ENCODE results near the gene RNF6.

Gene RNF6

DNA sequence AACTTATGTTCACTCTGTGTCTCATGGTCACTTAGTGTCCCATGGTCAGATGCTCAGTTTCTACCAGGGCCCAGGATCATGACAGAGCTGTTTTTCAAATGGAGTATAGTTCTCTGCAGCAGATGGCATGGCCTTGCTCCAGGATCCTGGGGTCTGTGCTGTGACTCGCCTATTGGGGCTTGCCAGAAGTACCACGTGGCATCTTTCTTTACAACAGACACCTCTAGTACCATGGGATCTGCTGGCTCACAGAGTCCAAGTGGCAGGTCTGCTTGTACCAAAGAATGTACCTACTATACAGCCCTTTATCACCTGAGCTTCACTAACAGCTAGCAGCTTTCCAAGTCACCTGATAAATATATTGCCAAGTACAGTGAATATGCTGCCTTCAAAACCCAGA is 6.0 kb upstream of the RNF6 start:
- no peaks in the 10 kb centered on the region for H3K36me3 ChIP-seq (ENCODE audit: control insufficient read depth in 1 of 2, insufficient read depth in 2 of 2, low read length in 2 of 2)
- no peaks in the 10 kb centered on the region for H3K9me3 ChIP-seq (ENCODE audit: control insufficient read depth in 1 of 2, low read length in 2 of 2)
- H3K27ac ChIP-seq (ENCODE audit: low read depth, low read length): no peak overlapping the region
- H3K9ac ChIP-seq (ENCODE audit: low read depth in 1 of 2, low read length in 2 of 2): no peak overlapping the region
- H3K4me1 ChIP-seq (ENCODE audit: control insufficient read depth in 1 of 2, insufficient read depth in 2 of 2, low read length in 2 of 2): no peaks in the 10 kb centered on the region
- H3K4me3 ChIP-seq (ENCODE audit: low read depth in 1 of 2, low read length in 2 of 2): no peak overlapping the region
- H3K27me3 ChIP-seq (ENCODE audit: control insufficient read depth in 1 of 2, insufficient read depth in 2 of 2, low read length in 2 of 2): no peaks in the 10 kb centered on the region

DNA sequence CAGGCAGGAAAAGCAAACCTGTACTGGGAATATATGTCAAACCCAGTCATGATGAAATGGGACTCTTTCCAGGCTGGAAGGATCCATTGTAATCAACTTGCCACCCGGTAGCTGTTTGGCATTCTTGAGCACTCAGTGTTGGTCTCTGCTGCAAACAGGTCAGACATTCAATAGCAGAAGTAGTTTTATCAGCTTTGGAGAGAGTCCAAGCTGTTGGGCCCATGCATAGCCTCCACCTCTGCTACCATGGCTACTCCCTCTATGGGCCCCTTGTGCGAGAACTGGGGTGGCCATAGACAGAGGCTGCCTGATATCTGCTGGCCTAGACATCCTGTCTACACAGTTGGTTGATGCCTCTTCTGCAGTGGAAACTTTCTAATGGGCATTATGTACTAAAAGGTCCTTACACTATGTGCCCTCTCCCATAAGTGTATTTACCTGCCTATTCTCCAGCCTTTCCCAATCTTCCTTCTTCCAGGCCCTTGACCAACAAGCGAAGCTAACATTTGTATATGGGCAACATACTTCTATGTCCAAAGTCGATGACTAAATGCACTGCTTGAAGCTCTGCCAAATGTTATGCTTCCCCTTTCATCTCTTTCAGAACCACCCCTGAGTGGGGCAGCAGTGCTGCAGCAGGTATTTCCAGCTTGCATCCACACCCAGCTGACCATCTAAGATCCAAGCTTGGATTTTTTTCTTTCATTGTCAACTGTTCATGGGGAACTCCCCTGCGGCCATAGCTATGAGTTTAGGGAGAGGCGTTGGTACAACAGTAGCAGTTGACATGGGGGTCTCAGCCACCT is 5.3 kb upstream of the RNF6 start:
- Histone ChIP-seq H3K9ac (ENCODE audit: low read depth in 1 of 2, low read length in 2 of 2) (no peak overlapping the region), H3K27me3 (ENCODE audit: control insufficient read depth in 1 of 2, insufficient read depth in 2 of 2, low read length in 2 of 2) (no peaks in the 10 kb centered on the region), H3K4me1 (ENCODE audit: control insufficient read depth in 1 of 2, insufficient read depth in 2 of 2, low read length in 2 of 2) (peaks cover 5 to 6% of the 10 kb centered on the region in 2 donors), H3K9me3 (ENCODE audit: control insufficient read depth in 1 of 2, low read length in 2 of 2) (no peaks in the 10 kb centered on the region), H3K4me3 (ENCODE audit: low read depth in 1 of 2, low read length in 2 of 2) (no peak overlapping the region), H3K27ac (ENCODE audit: low read depth, low read length) (no peak overlapping the region), H3K36me3 (ENCODE audit: control insufficient read depth in 1 of 2, insufficient read depth in 2 of 2, low read length in 2 of 2) (no peaks in the 10 kb centered on the region)

DNA sequence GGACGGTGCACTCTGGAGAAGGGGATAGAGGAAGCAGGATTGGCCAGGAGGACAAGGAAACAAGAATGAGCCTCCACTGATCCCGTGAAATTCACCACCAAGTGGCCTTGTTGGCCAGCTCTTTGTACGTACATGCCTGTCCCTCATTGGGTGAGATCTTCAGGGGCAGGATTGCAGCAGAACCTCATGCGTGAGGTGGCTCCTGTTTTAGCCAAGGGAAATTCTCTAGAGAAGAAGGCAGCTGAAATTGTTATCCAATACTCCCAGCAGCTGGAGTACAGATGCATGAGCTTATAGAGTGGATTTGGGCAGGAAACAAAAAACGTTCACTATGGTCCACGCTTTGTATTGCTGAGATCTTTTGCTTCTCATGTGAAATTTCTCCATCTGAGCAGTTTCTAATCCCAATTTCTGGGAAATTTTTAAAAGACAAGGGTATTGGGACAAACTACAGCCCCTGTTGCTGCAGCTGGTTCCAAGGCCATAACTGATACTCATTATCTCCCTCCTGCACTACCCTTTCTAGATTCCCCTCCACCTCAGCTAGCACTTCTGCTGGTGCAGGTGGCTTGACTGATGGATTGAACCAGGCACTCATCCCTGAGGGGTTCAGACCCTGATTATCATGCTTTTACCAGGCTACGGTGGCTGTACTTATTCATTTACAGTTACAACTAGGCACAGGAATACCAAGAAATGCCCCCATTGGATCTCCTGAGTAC is 3.9 kb upstream of the RNF6 start:
- H3K27ac ChIP-seq (ENCODE audit: low read depth, low read length): no peak overlapping the region
- no peaks in the 10 kb centered on the region for H3K27me3 ChIP-seq (ENCODE audit: control insufficient read depth in 1 of 2, insufficient read depth in 2 of 2, low read length in 2 of 2)
- H3K4me1 ChIP-seq (ENCODE audit: control insufficient read depth in 1 of 2, insufficient read depth in 2 of 2, low read length in 2 of 2): peaks cover 5 to 12% of the 10 kb centered on the region in 2 donors
- H3K9ac ChIP-seq (ENCODE audit: low read depth in 1 of 2, low read length in 2 of 2): no peak overlapping the region
- no peak overlapping the region for H3K4me3 ChIP-seq (ENCODE audit: low read depth in 1 of 2, low read length in 2 of 2)
- H3K36me3 ChIP-seq (ENCODE audit: control insufficient read depth in 1 of 2, insufficient read depth in 2 of 2, low read length in 2 of 2): no peaks in the 10 kb centered on the region
- H3K9me3 ChIP-seq (ENCODE audit: control insufficient read depth in 1 of 2, low read length in 2 of 2): no peaks in the 10 kb centered on the region

DNA sequence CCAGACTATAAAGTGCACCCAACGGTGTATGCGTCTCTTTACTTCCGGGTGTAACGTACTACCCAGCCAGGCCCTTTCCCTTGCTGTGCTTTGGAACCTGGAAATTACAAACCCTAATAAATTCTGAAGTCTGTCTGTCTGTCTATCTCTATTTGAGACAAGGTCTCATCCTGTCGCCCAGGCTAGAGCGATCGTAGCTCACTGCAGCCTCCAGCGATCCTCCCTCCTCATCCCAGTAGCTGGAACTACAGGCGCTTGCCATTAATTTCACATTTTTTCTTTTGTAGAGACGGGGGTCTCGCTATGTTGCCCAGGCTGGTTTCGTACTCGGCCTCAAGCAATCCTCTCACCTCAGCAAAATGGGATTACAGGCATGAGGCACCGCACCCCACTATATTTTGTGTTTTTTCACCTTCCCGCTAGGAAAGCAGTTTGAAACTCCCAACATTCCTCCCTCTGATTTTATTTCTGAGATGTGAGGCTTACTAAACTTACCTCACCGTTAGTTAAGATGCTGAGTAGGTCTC is 469 bp upstream of the RNF6 start:
- Histone ChIP-seq H3K9me3 (ENCODE audit: control insufficient read depth in 1 of 2, low read length in 2 of 2) (no peaks in the 10 kb centered on the region), H3K27me3 (ENCODE audit: control insufficient read depth in 1 of 2, insufficient read depth in 2 of 2, low read length in 2 of 2) (no peaks in the 10 kb centered on the region), H3K4me3 (ENCODE audit: low read depth in 1 of 2, low read length in 2 of 2) (peak overlapping the region; percentile 85 to 95), H3K4me1 (ENCODE audit: control insufficient read depth in 1 of 2, insufficient read depth in 2 of 2, low read length in 2 of 2) (peaks cover 21 to 23% of the 10 kb centered on the region in 2 donors), H3K36me3 (ENCODE audit: control insufficient read depth in 1 of 2, insufficient read depth in 2 of 2, low read length in 2 of 2) (peaks cover 7 to 21% of the 10 kb centered on the region in 2 donors), H3K9ac (ENCODE audit: low read depth in 1 of 2, low read length in 2 of 2) (peak overlapping the region; percentile 88 to 94), H3K27ac (ENCODE audit: low read depth, low read length) (peak overlapping the region; percentile 91)

DNA sequence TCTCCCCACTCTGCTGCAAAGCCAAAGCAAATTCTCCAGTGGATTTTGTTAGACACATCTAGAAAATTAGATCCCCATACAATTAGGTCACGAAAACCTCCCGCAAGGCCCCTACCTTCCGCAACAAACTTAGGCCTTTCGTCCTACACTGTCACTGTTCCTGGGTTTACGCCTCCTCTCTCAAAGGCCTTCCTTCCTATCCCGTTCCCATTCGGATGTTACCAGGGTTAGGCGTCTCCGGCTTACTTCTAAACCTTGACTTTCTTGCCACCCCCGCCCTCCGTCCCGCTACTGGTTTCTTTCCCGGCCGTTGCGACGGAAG is 754 bp downstream of the RNF6 start:
- H3K27me3 ChIP-seq (ENCODE audit: control insufficient read depth in 1 of 2, insufficient read depth in 2 of 2, low read length in 2 of 2): no peaks in the 10 kb centered on the region
- peak overlapping the region; percentile 48 to 94 for H3K9ac ChIP-seq (ENCODE audit: low read depth in 1 of 2, low read length in 2 of 2)
- peaks cover 11 to 32% of the 10 kb centered on the region in 2 donors for H3K36me3 ChIP-seq (ENCODE audit: control insufficient read depth in 1 of 2, insufficient read depth in 2 of 2, low read length in 2 of 2)
- peaks cover 21 to 23% of the 10 kb centered on the region in 2 donors for H3K4me1 ChIP-seq (ENCODE audit: control insufficient read depth in 1 of 2, insufficient read depth in 2 of 2, low read length in 2 of 2)
- no peaks in the 10 kb centered on the region for H3K9me3 ChIP-seq (ENCODE audit: control insufficient read depth in 1 of 2, low read length in 2 of 2)
- H3K4me3 ChIP-seq (ENCODE audit: low read depth in 1 of 2, low read length in 2 of 2): peak overlapping the region; percentile 85 to 95
- peak overlapping the region; percentile 91 for H3K27ac ChIP-seq (ENCODE audit: low read depth, low read length)

DNA sequence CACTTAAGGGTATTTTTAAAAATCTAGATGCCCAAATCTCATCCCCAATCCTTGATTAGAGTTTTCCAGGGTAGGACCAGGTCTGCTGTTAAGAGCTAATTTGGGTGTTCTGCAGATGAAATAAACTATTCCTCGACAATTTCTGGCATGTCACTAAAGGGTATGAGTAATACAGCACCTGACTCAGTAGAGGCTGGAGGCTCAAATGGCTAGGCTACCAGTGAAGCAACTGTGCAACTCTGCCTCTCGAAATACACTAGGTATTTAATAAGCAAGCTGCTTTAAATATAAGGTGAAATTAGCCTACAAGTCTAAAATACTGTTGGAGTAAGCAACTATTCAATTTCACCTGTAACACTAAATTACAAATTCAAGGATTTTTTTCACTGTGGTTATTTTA is 1.5 kb downstream of the RNF6 start:
- Histone ChIP-seq H3K4me1 (ENCODE audit: control insufficient read depth in 1 of 2, insufficient read depth in 2 of 2, low read length in 2 of 2) (peaks cover 21 to 23% of the 10 kb centered on the region in 2 donors), H3K4me3 (ENCODE audit: low read depth in 1 of 2, low read length in 2 of 2) (peak overlapping the region; percentile 85 to 95), H3K36me3 (ENCODE audit: control insufficient read depth in 1 of 2, insufficient read depth in 2 of 2, low read length in 2 of 2) (peaks cover 11 to 40% of the 10 kb centered on the region in 2 donors), H3K27me3 (ENCODE audit: control insufficient read depth in 1 of 2, insufficient read depth in 2 of 2, low read length in 2 of 2) (no peaks in the 10 kb centered on the region), H3K27ac (ENCODE audit: low read depth, low read length) (no peak overlapping the region), H3K9me3 (ENCODE audit: control insufficient read depth in 1 of 2, low read length in 2 of 2) (no peaks in the 10 kb centered on the region), H3K9ac (ENCODE audit: low read depth in 1 of 2, low read length in 2 of 2) (peak overlapping the region in 1 of 2 donors; percentile 94)

DNA sequence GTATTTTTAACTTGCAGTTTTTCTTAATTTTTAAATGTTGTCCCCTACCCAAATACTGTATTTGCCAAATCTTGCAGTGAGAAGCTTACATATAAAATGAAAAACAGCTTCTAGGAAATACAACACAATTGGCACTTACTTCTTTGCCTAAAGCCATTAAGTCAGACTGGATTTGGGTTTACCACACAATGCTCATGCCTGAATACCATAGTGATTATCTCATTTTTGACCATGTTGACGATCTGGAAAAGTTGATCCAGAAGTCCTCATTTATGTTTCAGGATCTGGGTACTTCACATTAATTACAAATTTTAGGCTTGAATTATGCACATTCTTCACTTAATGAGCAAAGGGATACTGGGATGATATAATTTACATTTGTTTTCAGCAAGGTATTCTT is 2.4 kb downstream of the RNF6 start:
- peak overlapping the region in 1 of 2 donors; percentile 4 for H3K9ac ChIP-seq (ENCODE audit: low read depth in 1 of 2, low read length in 2 of 2)
- peak overlapping the region in 1 of 2 donors; percentile 85 for H3K4me3 ChIP-seq (ENCODE audit: low read depth in 1 of 2, low read length in 2 of 2)
- H3K36me3 ChIP-seq (ENCODE audit: control insufficient read depth in 1 of 2, insufficient read depth in 2 of 2, low read length in 2 of 2): peaks cover 18 to 48% of the 10 kb centered on the region in 2 donors
- no peaks in the 10 kb centered on the region for H3K27me3 ChIP-seq (ENCODE audit: control insufficient read depth in 1 of 2, insufficient read depth in 2 of 2, low read length in 2 of 2)
- no peaks in the 10 kb centered on the region for H3K9me3 ChIP-seq (ENCODE audit: control insufficient read depth in 1 of 2, low read length in 2 of 2)
- no peak overlapping the region for H3K27ac ChIP-seq (ENCODE audit: low read depth, low read length)
- peaks cover 21 to 23% of the 10 kb centered on the region in 2 donors for H3K4me1 ChIP-seq (ENCODE audit: control insufficient read depth in 1 of 2, insufficient read depth in 2 of 2, low read length in 2 of 2)

DNA sequence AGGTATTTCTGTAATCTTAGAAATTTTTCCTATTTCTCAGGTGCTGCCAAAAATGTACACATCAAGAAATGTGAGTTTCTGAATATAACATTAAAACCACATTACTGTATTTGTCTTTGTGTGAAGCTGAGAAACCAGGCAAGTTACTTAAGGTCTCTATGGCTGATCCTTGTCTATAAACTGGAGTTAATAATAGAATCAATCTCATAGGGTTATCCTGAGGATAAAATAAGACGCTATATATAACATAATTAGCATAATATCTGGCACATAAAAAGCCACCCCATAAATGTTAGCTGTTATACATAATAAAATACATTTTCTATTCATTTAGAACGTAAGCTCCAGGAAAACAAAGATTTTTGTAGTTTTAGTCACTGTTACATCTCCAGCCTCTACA is 6.1 kb downstream of the RNF6 start:
- Histone ChIP-seq H3K4me3 (ENCODE audit: low read depth in 1 of 2, low read length in 2 of 2) (no peak overlapping the region), H3K9me3 (ENCODE audit: control insufficient read depth in 1 of 2, low read length in 2 of 2) (no peaks in the 10 kb centered on the region), H3K27me3 (ENCODE audit: control insufficient read depth in 1 of 2, insufficient read depth in 2 of 2, low read length in 2 of 2) (no peaks in the 10 kb centered on the region), H3K27ac (ENCODE audit: low read depth, low read length) (no peak overlapping the region), H3K9ac (ENCODE audit: low read depth in 1 of 2, low read length in 2 of 2) (no peak overlapping the region), H3K36me3 (ENCODE audit: control insufficient read depth in 1 of 2, insufficient read depth in 2 of 2, low read length in 2 of 2) (peaks cover 32 to 78% of the 10 kb centered on the region in 2 donors), H3K4me1 (ENCODE audit: control insufficient read depth in 1 of 2, insufficient read depth in 2 of 2, low read length in 2 of 2) (peaks cover 11 to 16% of the 10 kb centered on the region in 2 donors)

DNA sequence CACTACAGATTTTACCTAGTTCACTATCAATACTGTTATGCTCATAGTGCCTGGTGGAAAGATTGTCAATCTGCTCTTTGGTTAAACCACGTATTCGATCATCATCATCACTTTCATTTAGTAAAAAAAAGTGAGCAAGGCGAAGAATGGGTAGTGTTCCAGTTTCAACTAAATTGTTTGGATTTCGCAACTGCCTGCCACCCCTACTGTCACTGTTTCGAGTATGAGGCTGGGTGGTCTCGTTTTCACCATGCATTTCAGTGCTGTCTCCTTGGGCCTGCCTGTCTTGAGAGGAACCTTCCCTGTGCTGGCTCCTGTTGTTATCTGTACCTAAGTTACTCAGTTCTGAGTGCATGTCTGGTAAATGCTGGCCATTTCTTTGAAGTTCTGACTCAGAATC is 8.1 kb downstream of the RNF6 start:
- H3K36me3 ChIP-seq (ENCODE audit: control insufficient read depth in 1 of 2, insufficient read depth in 2 of 2, low read length in 2 of 2): peaks cover 30 to 82% of the 10 kb centered on the region in 2 donors
- H3K4me3 ChIP-seq (ENCODE audit: low read depth in 1 of 2, low read length in 2 of 2): no peak overlapping the region
- no peaks in the 10 kb centered on the region for H3K4me1 ChIP-seq (ENCODE audit: control insufficient read depth in 1 of 2, insufficient read depth in 2 of 2, low read length in 2 of 2)

DNA sequence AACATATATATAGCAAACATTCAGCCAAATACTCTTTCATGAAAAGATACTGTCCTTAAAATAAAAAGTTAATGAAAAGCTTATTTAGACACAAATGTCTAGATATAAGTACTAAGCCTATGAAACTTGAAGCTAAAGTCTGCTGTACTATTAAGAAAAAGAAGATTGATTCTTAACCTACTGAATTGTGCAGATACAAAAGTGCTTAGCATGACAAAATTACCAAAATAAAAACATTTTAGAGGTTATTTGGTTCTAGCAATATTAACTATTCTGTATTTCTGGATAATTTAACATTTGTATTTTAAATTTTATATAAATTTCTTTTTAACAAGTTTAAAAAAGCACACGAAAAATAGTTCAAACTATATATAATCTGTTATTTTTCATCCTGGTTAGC is 8.8 kb downstream of the RNF6 start:
- H3K9ac ChIP-seq (ENCODE audit: low read depth in 1 of 2, low read length in 2 of 2): no peak overlapping the region
- no peak overlapping the region for H3K27ac ChIP-seq (ENCODE audit: low read depth, low read length)
- H3K36me3 ChIP-seq (ENCODE audit: control insufficient read depth in 1 of 2, insufficient read depth in 2 of 2, low read length in 2 of 2): peaks cover 30 to 79% of the 10 kb centered on the region in 2 donors
- H3K4me3 ChIP-seq (ENCODE audit: low read depth in 1 of 2, low read length in 2 of 2): no peak overlapping the region
- no peaks in the 10 kb centered on the region for H3K4me1 ChIP-seq (ENCODE audit: control insufficient read depth in 1 of 2, insufficient read depth in 2 of 2, low read length in 2 of 2)
- H3K27me3 ChIP-seq (ENCODE audit: control insufficient read depth in 1 of 2, insufficient read depth in 2 of 2, low read length in 2 of 2): no peaks in the 10 kb centered on the region
- no peaks in the 10 kb centered on the region for H3K9me3 ChIP-seq (ENCODE audit: control insufficient read depth in 1 of 2, low read length in 2 of 2)

More for the DNA sequence above, 8.1 kb downstream of the RNF6 start:
- no peak overlapping the region for H3K27ac ChIP-seq (ENCODE audit: low read depth, low read length)
- H3K27me3 ChIP-seq (ENCODE audit: control insufficient read depth in 1 of 2, insufficient read depth in 2 of 2, low read length in 2 of 2): no peaks in the 10 kb centered on the region
- no peak overlapping the region for H3K9ac ChIP-seq (ENCODE audit: low read depth in 1 of 2, low read length in 2 of 2)
- no peaks in the 10 kb centered on the region for H3K9me3 ChIP-seq (ENCODE audit: control insufficient read depth in 1 of 2, low read length in 2 of 2)
